ENCODE measurements around the gene KASH5.
A peak's percentile ranks its signal among the peaks of the same experiment; 100 is the strongest.

Gene KASH5

GRCh38 chr19:49428547-49429451, 40.8 kb downstream of the KASH5 start:
- no peaks in the 10 kb centered on the region for H3K36me3 Mint-ChIP-seq (ENCODE audit: low read depth)
- no peak overlapping the region for H3K4me3 Mint-ChIP-seq
- peaks cover 27% of the 10 kb centered on the region for H3K4me1 Mint-ChIP-seq (ENCODE audit: low read depth)
- intact Hi-C loops (cut with micrococcal nuclease) = no loop called here
- H3K27me3 Mint-ChIP-seq = peaks cover 95% of the 10 kb centered on the region
- H3K9me3 Mint-ChIP-seq = no peaks in the 10 kb centered on the region
- H3K27ac Mint-ChIP-seq = no peak overlapping the region

- Mint-ChIP-seq H3K36me3 (ENCODE audit: low read depth) (no peaks in the 10 kb centered on the region), H3K4me3 (no peak overlapping the region), H3K4me1 (ENCODE audit: low read depth) (peaks cover 26% of the 10 kb centered on the region), H3K9me3 (no peaks in the 10 kb centered on the region), H3K27me3 (peaks cover 95% of the 10 kb centered on the region), H3K27ac (no peak overlapping the region)
- intact Hi-C loops (cut with micrococcal nuclease) = no loop called here
Observed at GRCh38 chr19:49430172-49430677, 42.2 kb downstream of the KASH5 start.

- no peaks in the 10 kb centered on the region for H3K36me3 Mint-ChIP-seq (ENCODE audit: low read depth)
- peaks cover 95% of the 10 kb centered on the region for H3K27me3 Mint-ChIP-seq
- no peak overlapping the region for H3K27ac Mint-ChIP-seq
- no peaks in the 10 kb centered on the region for H3K9me3 Mint-ChIP-seq
- intact Hi-C loops (cut with micrococcal nuclease) = no loop called here
- no peak overlapping the region for H3K4me3 Mint-ChIP-seq
- peaks cover 26% of the 10 kb centered on the region for H3K4me1 Mint-ChIP-seq (ENCODE audit: low read depth)
Observed at GRCh38 chr19:49430678-49431329, 42.8 kb downstream of the KASH5 start.

GRCh38 chr19:49431330-49431749, 43.3 kb downstream of the KASH5 start:
- H3K27ac Mint-ChIP-seq = no peak overlapping the region
- H3K27me3 Mint-ChIP-seq = peaks cover 95% of the 10 kb centered on the region
- intact Hi-C loops (cut with micrococcal nuclease) = no loop called here

GRCh38 chr19:49432141-49433073, 44.4 kb downstream of the KASH5 start:
- intact Hi-C loops (cut with micrococcal nuclease) = no loop called here
- no peak overlapping the region for H3K27ac Mint-ChIP-seq
- H3K36me3 Mint-ChIP-seq (ENCODE audit: low read depth) = no peaks in the 10 kb centered on the region
- peaks cover 95% of the 10 kb centered on the region for H3K27me3 Mint-ChIP-seq
- peak overlapping the region; percentile 13 for H3K4me3 Mint-ChIP-seq
- H3K4me1 Mint-ChIP-seq (ENCODE audit: low read depth) = peaks cover 25% of the 10 kb centered on the region
- H3K9me3 Mint-ChIP-seq = no peaks in the 10 kb centered on the region

More at GRCh38 chr19:49431330-49431749, 43.3 kb downstream of the KASH5 start:
- Mint-ChIP-seq H3K4me1 (ENCODE audit: low read depth) (peaks cover 28% of the 10 kb centered on the region), H3K4me3 (no peak overlapping the region), H3K36me3 (ENCODE audit: low read depth) (no peaks in the 10 kb centered on the region), H3K9me3 (no peaks in the 10 kb centered on the region)

GRCh38 chr19:49433240-49433901, 45.3 kb downstream of the KASH5 start:
- intact Hi-C loops (cut with micrococcal nuclease) = no loop called here
- no peaks in the 10 kb centered on the region for H3K36me3 Mint-ChIP-seq (ENCODE audit: low read depth)
- peaks cover 18% of the 10 kb centered on the region for H3K4me1 Mint-ChIP-seq (ENCODE audit: low read depth)
- H3K27me3 Mint-ChIP-seq = peaks cover 96% of the 10 kb centered on the region
- no peaks in the 10 kb centered on the region for H3K9me3 Mint-ChIP-seq
- H3K4me3 Mint-ChIP-seq = no peak overlapping the region
- no peak overlapping the region for H3K27ac Mint-ChIP-seq

- Mint-ChIP-seq H3K27ac (no peak overlapping the region), H3K36me3 (ENCODE audit: low read depth) (no peaks in the 10 kb centered on the region), H3K4me3 (no peak overlapping the region), H3K27me3 (peaks cover 96% of the 10 kb centered on the region), H3K9me3 (no peaks in the 10 kb centered on the region), H3K4me1 (ENCODE audit: low read depth) (peaks cover 17% of the 10 kb centered on the region)
- intact Hi-C loops (cut with micrococcal nuclease) = no loop called here
Observed at GRCh38 chr19:49434907-49435583, 47.0 kb downstream of the KASH5 start.

- H3K27ac Mint-ChIP-seq = no peak overlapping the region
- intact Hi-C loops (cut with micrococcal nuclease) = no loop called here
- no peak overlapping the region for H3K4me3 Mint-ChIP-seq
- no peaks in the 10 kb centered on the region for H3K9me3 Mint-ChIP-seq
- peaks cover 96% of the 10 kb centered on the region for H3K27me3 Mint-ChIP-seq
- H3K4me1 Mint-ChIP-seq (ENCODE audit: low read depth) = peaks cover 19% of the 10 kb centered on the region
- no peaks in the 10 kb centered on the region for H3K36me3 Mint-ChIP-seq (ENCODE audit: low read depth)
Observed at GRCh38 chr19:49435670-49436069, 47.6 kb downstream of the KASH5 start.

DNA sequence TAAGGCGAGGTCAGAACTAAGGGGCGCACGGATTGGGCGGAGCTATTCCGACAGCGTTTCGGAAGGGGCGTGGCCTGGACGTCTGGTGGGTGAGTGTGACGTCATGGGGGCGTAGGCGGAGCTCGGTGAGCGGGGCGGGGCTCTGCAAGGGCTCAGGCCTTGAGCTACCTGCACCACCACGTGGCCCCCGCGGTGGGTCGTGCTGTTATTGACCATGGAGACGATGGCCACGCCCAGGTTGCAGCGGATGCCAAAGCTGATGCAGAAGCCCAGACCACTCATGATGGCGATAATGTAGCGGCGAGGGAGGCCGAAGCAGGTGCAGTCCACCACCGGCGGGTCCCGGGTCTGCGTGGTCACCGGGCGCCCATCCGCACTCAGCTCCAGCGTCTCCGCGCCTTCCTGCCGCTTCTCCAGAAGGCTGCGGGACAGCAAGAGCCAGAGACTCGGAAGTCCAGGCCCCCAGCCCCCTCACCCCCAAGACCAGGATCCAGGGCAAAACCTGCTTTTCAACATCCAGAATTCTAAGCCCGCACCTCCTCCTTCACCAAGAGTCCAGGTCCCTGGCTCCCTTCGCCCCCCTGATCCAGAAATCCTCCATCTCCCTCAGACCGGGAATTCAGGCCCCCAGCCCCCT, 48.5 kb downstream of the KASH5 start:
- Mint-ChIP-seq H3K9me3 (no peaks in the 10 kb centered on the region), H3K27me3 (peaks cover 94% of the 10 kb centered on the region), H3K4me1 (ENCODE audit: low read depth) (peaks cover 25% of the 10 kb centered on the region), H3K4me3 (no peak overlapping the region), H3K36me3 (ENCODE audit: low read depth) (no peaks in the 10 kb centered on the region), H3K27ac (no peak overlapping the region)
- intact Hi-C loops (cut with micrococcal nuclease) = no loop called here

- H3K27ac Mint-ChIP-seq = no peak overlapping the region
- H3K4me3 Mint-ChIP-seq = no peak overlapping the region
- no peaks in the 10 kb centered on the region for H3K36me3 Mint-ChIP-seq (ENCODE audit: low read depth)
- H3K27me3 Mint-ChIP-seq = peaks cover 96% of the 10 kb centered on the region
- peaks cover 29% of the 10 kb centered on the region for H3K4me1 Mint-ChIP-seq (ENCODE audit: low read depth)
- intact Hi-C loops (cut with micrococcal nuclease) = no loop called here
- H3K9me3 Mint-ChIP-seq = no peaks in the 10 kb centered on the region
Observed at GRCh38 chr19:49437231-49437630, 49.2 kb downstream of the KASH5 start.

- peaks cover 31% of the 10 kb centered on the region for H3K4me1 Mint-ChIP-seq (ENCODE audit: low read depth)
- intact Hi-C loops (cut with micrococcal nuclease) = no loop called here
- H3K27ac Mint-ChIP-seq = no peak overlapping the region
- no peaks in the 10 kb centered on the region for H3K9me3 Mint-ChIP-seq
- H3K4me3 Mint-ChIP-seq = no peak overlapping the region
- peaks cover 93% of the 10 kb centered on the region for H3K27me3 Mint-ChIP-seq
- no peaks in the 10 kb centered on the region for H3K36me3 Mint-ChIP-seq (ENCODE audit: low read depth)
Observed at GRCh38 chr19:49438261-49438660, 50.2 kb downstream of the KASH5 start.

GRCh38 chr19:49439836-49440235, 51.8 kb downstream of the KASH5 start:
- Mint-ChIP-seq H3K4me3 (no peak overlapping the region), H3K27me3 (peaks cover 77% of the 10 kb centered on the region), H3K36me3 (ENCODE audit: low read depth) (no peaks in the 10 kb centered on the region), H3K9me3 (no peaks in the 10 kb centered on the region), H3K27ac (no peak overlapping the region), H3K4me1 (ENCODE audit: low read depth) (peaks cover 37% of the 10 kb centered on the region)
- intact Hi-C loops (cut with micrococcal nuclease) = no loop called here
